K562 (cell line): ENCODE data around the gene CCDC127. TPM values are rescaled to one million over a fixed set of nuclear protein-coding genes. Genes with fewer than 3 reads are reported as not detected.

Experiments
- ATAC-seq: fragments of 200-7000 bp; cut with Tn5 transposase; 3 replicates; pipeline ENCODE4 v1.9.1; 2020; ENCODE audit warnings: moderate library complexity
- BruUV-seq: library from RNA; stranded (reverse); fragments of 400-500 nt; replicated peaks from 2 replicates; lab custom pipeline; 2021; lab: Mats Ljungman, UMichigan
- CTCF ChIA-PET: fragments of 300-600 bp; formaldehyde crosslinking; extraction: SDS; loops from one replicate; lab custom pipeline; 2021; ENCODE audit warnings: low intra/inter-chr PET ratio; lab: Yijun Ruan, JAX
- POLR2A ChIA-PET: fragments of 300-600, 350-650 bp; sonication (Branson Sonifier 250); formaldehyde crosslinking; extraction: SDS; loops from one replicate; lab custom pipeline; 2021; ENCODE audit warnings: antibody characterized with exemption, inconsistent platforms; lab: Yijun Ruan, JAX
- DNase-seq, 4 experiments: peaks; one replicate each; pipeline versions ENCODE4 v3.0.0 to v3.0.0-alpha.2; 2011 to 2018; ENCODE audit warnings: low spot score in 3 of 4, mixed read lengths in 3 of 4; ENCODE audit errors: extremely low read depth in 1 of 4
- FAIRE-seq: peaks from 2 replicates; lab custom pipeline; 2011; peaks lifted over from hg19 to GRCh38; lab: Jason Lieb, UNC
- H2AFZ ChIP-seq: 2 replicates; pipeline ENCODE4 v1.6.0; 2011; ENCODE audit warnings: low read depth, low read length, control low read depth, inconsistent platforms
- H3K27ac ChIP-seq: fragments of 200-600 bp; 3 replicates; pipeline ENCODE4 v1.8.0; 2011; ENCODE audit warnings: low read depth, mild to moderate bottlenecking, control low read depth, inconsistent platforms, low read length, moderate library complexity, mixed read lengths; ENCODE audit errors: extremely low read depth
- H3K27me3 ChIP-seq, 2 experiments: fragments of 300-600 bp in 1 of 2; 2 replicates in 1 of 2; 3 replicates in 1 of 2; pipeline versions ENCODE4 v1.6.0 to v1.8.0; 2011; ENCODE audit warnings: inconsistent platforms in 2 of 2, low read length in 2 of 2, mild to moderate bottlenecking in 1 of 2, mixed read lengths in 1 of 2, moderate library complexity in 1 of 2; ENCODE audit not compliant: control insufficient read depth in 2 of 2, insufficient read depth in 2 of 2
- H3K36me3 ChIP-seq: fragments of 300-600 bp; 3 replicates; pipeline ENCODE4 v1.8.0; 2011; ENCODE audit warnings: mild to moderate bottlenecking, low read length, inconsistent platforms; ENCODE audit not compliant: control insufficient read depth, insufficient read depth
- H3K4me1 ChIP-seq, 2 experiments: fragments of 200-600 bp in 1 of 2; replicated peaks in 1 of 2; 2 replicates in 1 of 2; 3 replicates in 1 of 2; pipeline versions ENCODE4 v1.5.1 to v1.8.0; 2011; ENCODE audit warnings: inconsistent platforms in 2 of 2, low read length in 2 of 2, mild to moderate bottlenecking in 1 of 2, mixed read lengths in 1 of 2, moderate library complexity in 1 of 2; ENCODE audit not compliant: control insufficient read depth in 2 of 2, insufficient read depth in 2 of 2
- H3K4me2 ChIP-seq: 2 replicates; pipeline ENCODE4 v1.6.1; 2011; ENCODE audit warnings: low read length, control low read depth, inconsistent platforms, mixed read lengths; ENCODE audit not compliant: insufficient read depth
- H3K4me3 ChIP-seq: fragments of 200-600 bp; sonication (generic), shearing (Covaris generic); 2 replicates; pipeline ENCODE4 v1.5.1; 2016; ENCODE audit warnings: control low read depth, inconsistent platforms
- H3K79me2 ChIP-seq: fragments of 200-600 bp; 3 replicates; pipeline ENCODE4 v1.8.0; 2011; ENCODE audit warnings: low read length, inconsistent platforms; ENCODE audit not compliant: control insufficient read depth, insufficient read depth
- H3K9ac ChIP-seq, 2 experiments: 2 replicates each; pipeline versions ENCODE4 v1.6.0 to v1.6.1; 2011; ENCODE audit warnings: low read depth in 2 of 2, low read length in 2 of 2, control low read depth in 1 of 2, inconsistent platforms in 1 of 2, mild to moderate bottlenecking in 1 of 2, mixed read lengths in 1 of 2; ENCODE audit not compliant: insufficient read depth in 1 of 2
- H3K9me1 ChIP-seq: one replicate; pipeline ENCODE4 v1.6.0; 2011; ENCODE audit warnings: inconsistent platforms, mild to moderate bottlenecking, low read length, moderate library complexity; ENCODE audit not compliant: control insufficient read depth, insufficient read depth
- H3K9me3 ChIP-seq: replicated peaks from 2 replicates; pipeline ENCODE4 v1.5.1; 2011; ENCODE audit warnings: low read depth, low read length, inconsistent platforms; ENCODE audit not compliant: control insufficient read depth, insufficient read depth
- H4K20me1 ChIP-seq: replicated peaks from 2 replicates; pipeline ENCODE4 v1.6.1; 2011; ENCODE audit warnings: low read length, inconsistent platforms, mixed read lengths; ENCODE audit not compliant: control insufficient read depth, insufficient read depth
- NFE2L1 ChIP-seq: fragments of 450-650 bp; IDR thresholded peaks from 2 replicates; pipeline ENCODE4 v1.6.1; 2016; ENCODE audit warnings: missing genetic modification characterization, low read depth, mild to moderate bottlenecking, missing compliant biosample characterization, moderate library complexity, borderline replicate concordance
- NKRF ChIP-seq: fragments of 450-650 bp; IDR thresholded peaks from 2 replicates; pipeline ENCODE4 v1.6.1; 2016; ENCODE audit warnings: borderline replicate concordance
- POLR2G ChIP-seq: fragments of 200-400 bp; formaldehyde crosslinking; IDR thresholded peaks from 2 replicates; pipeline ENCODE4 v1.6.1; 2017; ENCODE audit warnings: low read depth, mild to moderate bottlenecking, antibody characterized with exemption, low read length, moderate library complexity
- ZNF274 ChIP-seq: IDR thresholded peaks from 2 replicates; pipeline ENCODE4 v1.6.1; 2011; ENCODE audit warnings: low read depth, mild to moderate bottlenecking, low read length, moderate library complexity, borderline replicate concordance
- ZNF408 ChIP-seq: fragments of 250-450 bp; sonication (Bioruptor Pico); IDR thresholded peaks from 2 replicates; pipeline ENCODE4 v1.4.0; 2020; ENCODE audit warnings: low read depth, mild to moderate bottlenecking, moderate library complexity
- ZNF551 ChIP-seq: fragments of 250-450 bp; sonication (Bioruptor Pico); IDR thresholded peaks from 2 replicates; pipeline ENCODE4 v1.5.0; 2021; ENCODE audit warnings: mild to moderate bottlenecking, moderate library complexity
- ZNF583 ChIP-seq: fragments of 250-450 bp; sonication (Bioruptor Pico); IDR thresholded peaks from 2 replicates; pipeline ENCODE4 v1.4.0; 2020
- WGBS: fragments of 100-300 bp; shearing (Covaris generic); methylation state at CpG from one replicate; pipeline ENCODE4 v1.1.6; 2016; ENCODE audit warnings: low coverage, mixed read lengths; ENCODE audit not compliant: insufficient coverage; ENCODE audit errors: missing lambda C conversion rate; 5-methylcytosine and 5-hydroxymethylcytosine counted together
- in situ Hi-C: fragments of 300-500 bp; cut with MboI; formaldehyde crosslinking; loops from 4 replicates; pipeline ENCODE4 v1.15.0; 2018; ENCODE audit warnings: inconsistent platforms, mixed read lengths
- intact Hi-C: fragments of 100-400 bp; cut with micrococcal nuclease; formaldehyde crosslinking; loops from 2 replicates; pipeline ENCODE4 v1.14.2; 2022
- polyA plus RNA-seq, 8 experiments: library from polyadenylated mRNA; depleted of rRNA in 4 of 8; stranded (reverse) in 5 of 8; unstranded in 3 of 8; fragments of >200 nt; fragmentation: Nextera tagmentation in 2 of 8; fragmentation: Illumina TruSeq in 1 of 8; extraction: Ambion mirVana in 2 of 8; extraction: Trizol in 1 of 8; gene quantifications; 2 replicates each; pipeline versions ENCODE4 v1.2.1 to v1.2.3, GENCODE V29; 2011 to 2014; ENCODE audit warnings: inconsistent platforms in 1 of 8, missing spikeins in 1 of 8
- total RNA-seq, 7 experiments: library from RNA; depleted of rRNA in 6 of 7; stranded (reverse); fragments of >200 nt in 6 of 7; fragmentation: Illumina TruSeq in 2 of 7; extraction: Trizol in 2 of 7; gene quantifications; 2 replicates each; pipeline versions ENCODE4 v1.2.1 to v1.2.3, GENCODE V29; 2011 to 2021; ENCODE audit warnings: low replicate concordance in 1 of 7

The CCDC127 gene
- total and polyA plus RNA-seq, 9 of the 15 experiments (the other 6 are each of a cell fraction or from before 2014, with no cell fraction given), result 2.7 to 4.5 (median 4.1) TPM

GRCh38 chr5:179401-179800 is 38.6 kb downstream of the CCDC127 start:
- Histone ChIP-seq H3K79me2 (no peaks in the 10 kb centered on the region), H2AFZ (no peak overlapping the region), H3K36me3 (no peaks in the 10 kb centered on the region), H3K27me3 (peaks cover 70 to 81% of the 10 kb centered on the region in 2 experiments), H3K4me3 (no peak overlapping the region), H3K4me1 (peaks cover 0 to 8% of the 10 kb centered on the region in 2 experiments; a peak in 1 of 5 replicates), H3K4me2 (no peak overlapping the region), H3K9ac (no peak overlapping the region), H3K27ac (no peak overlapping the region), H3K9me1 (no peaks in the 10 kb centered on the region), H3K9me3 (no peaks in the 10 kb centered on the region), H4K20me1 (peaks cover 12% of the 10 kb centered on the region)
- no peak for TF ChIP-seq ZNF583
- TF ChIP-seq ZNF408, result 0 out of 2 replicates have a peak, but pooled peaks have one; percentile 23
- TF ChIP-seq POLR2G, result no peak
- TF ChIP-seq ZNF274, result no peak
- TF ChIP-seq NFE2L1 (tag), result no peak
- TF ChIP-seq ZNF551, result no peak
- TF ChIP-seq NKRF, result no peak
- no peak for DNase-seq
- in situ Hi-C loops, result no loop called here
- WGBS, result 1% methylated on average over 9 of the region's 9 CpGs
- CTCF ChIA-PET, result no interaction called here
- POLR2A ChIA-PET, result no interaction called here
- BruUV-seq, result no TSS peak
- FAIRE-seq, result no peak
- no peak for ATAC-seq
- intact Hi-C loops, result no loop called here
